ENCODE measurements around the gene TMCO6. TPM values are rescaled to one million over a fixed set of nuclear protein-coding genes. Genes with fewer than 3 reads are reported as not detected.

Gene TMCO6
- total RNA-seq, 1 donor from 2014 or later: 6.5 TPM

GRCh38 chr5:140674211-140674610 lies 35.0 kb downstream of the TMCO6 start:
- DNase-seq: no peak

- DNase-seq: no peak
Observed at GRCh38 chr5:140674629-140675028, 35.4 kb downstream of the TMCO6 start.

DNA sequence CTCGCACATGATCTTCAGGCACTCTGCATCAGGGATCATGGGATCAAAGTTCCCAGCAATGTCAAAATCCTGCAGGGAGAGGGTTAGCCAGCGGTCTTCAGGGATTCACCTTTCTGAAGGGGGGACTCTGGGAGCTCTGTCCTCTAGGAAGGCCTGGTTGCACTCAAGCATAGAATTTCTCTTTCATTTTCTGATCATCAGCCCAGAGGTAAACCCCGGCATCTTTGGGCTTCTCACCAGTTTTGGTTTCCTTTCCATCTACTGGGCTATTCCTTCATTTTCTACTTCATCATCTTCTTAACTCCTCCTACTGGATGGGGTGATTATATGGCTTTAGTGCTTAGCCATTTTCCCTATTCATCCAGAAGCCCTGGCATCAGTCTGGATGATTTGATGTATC lies 38.7 kb downstream of the TMCO6 start:
- DNase-seq: no peak

- no peak for DNase-seq
Observed at GRCh38 chr5:140678993-140679392, 39.7 kb downstream of the TMCO6 start.

DNA sequence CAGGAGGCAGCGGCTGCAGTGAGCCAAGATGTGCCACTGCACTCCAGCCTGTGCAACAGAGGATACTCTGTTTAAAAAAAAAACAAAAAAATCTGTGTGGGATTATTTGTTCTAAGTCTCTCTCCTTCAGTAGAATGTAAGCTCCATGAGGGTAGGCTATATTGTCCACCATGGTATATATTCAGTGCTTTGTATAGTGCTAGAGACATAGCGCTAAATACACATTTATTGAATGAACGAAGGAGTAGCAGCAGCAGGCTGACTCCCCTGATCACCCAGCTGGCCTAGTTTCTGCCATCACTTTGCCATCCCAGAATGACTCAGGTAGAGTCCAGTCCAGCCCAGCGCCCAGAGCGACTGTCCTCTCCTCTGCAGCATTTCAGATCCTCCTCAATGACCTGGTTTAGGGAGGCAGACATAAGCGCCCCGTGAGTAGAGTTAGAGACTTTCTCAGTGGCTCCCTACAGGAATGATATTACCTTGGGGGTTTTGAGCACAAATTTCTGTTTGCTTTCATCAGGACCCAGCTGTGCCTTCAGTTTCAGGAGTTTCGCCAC lies 51.2 kb downstream of the TMCO6 start:
- DNase-seq: no peak

- peak; percentile 84 for DNase-seq
Observed at GRCh38 chr5:140690941-140691924, 52.0 kb downstream of the TMCO6 start, which contains the start of the genes HARS1 and HARS2. TSS of gene HARS1 (minus strand) at chr5:140691370. CDS start at chr5:140691304, 66 bp downstream. TSS of gene HARS2 (plus strand) at chr5:140691455. CDS start at chr5:140691649, 194 bp downstream.

DNA sequence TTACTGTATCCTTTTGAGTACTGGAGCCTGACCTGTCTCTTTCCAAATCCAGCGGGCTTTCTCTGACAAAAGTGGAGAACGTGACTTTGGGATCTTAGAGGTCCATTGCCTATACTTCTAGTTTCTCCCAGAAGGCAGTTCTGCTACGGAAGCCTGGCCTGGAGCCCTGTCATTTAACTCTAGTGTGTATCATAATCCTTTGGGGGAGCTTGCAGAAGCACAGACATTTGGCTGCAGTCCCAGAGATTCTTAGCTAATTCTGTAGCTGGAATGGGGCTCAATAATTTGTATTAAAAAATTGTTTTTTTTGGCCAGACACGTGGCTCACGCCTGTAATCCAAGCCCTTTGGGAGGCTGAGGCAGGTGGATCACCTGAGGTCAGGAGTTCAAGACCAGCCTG lies 55.0 kb downstream of the TMCO6 start:
- peak; percentile 4 for DNase-seq

Other genes with a start within 250 kb of the TMCO6 start
- gene ANKHD1, start 237.6 kb upstream of the TMCO6 start, total RNA-seq: 132 TPM
- 1.3 TPM for gene EIF4EBP3, start 91.8 kb upstream of the TMCO6 start, total RNA-seq
- 14.5 TPM for gene SRA1, start 82.0 kb upstream of the TMCO6 start, total RNA-seq
- gene APBB3, start 74.9 kb upstream of the TMCO6 start, total RNA-seq: 14.8 TPM
- 9.5 TPM for gene SLC35A4, start 74.6 kb upstream of the TMCO6 start, total RNA-seq
- 52.3 TPM for gene CD14, start 6.3 kb upstream of the TMCO6 start, total RNA-seq
- 33.9 TPM for gene NDUFA2, start 8.2 kb downstream of the TMCO6 start, total RNA-seq
- 51.3 TPM for gene IK, start 8.4 kb downstream of the TMCO6 start, total RNA-seq
- gene WDR55, start 25.5 kb downstream of the TMCO6 start, total RNA-seq: 11.8 TPM
- gene DND1, start 34.1 kb downstream of the TMCO6 start, total RNA-seq: 0.30 TPM
- 36.9 TPM for gene HARS1, start 51.9 kb downstream of the TMCO6 start, total RNA-seq
- 19.6 TPM for gene HARS2, start 52.0 kb downstream of the TMCO6 start, total RNA-seq
- 31.4 TPM for gene ZMAT2, start 61.0 kb downstream of the TMCO6 start, total RNA-seq
- not detected for gene PCDHA1, start 146.7 kb downstream of the TMCO6 start, total RNA-seq
- gene PCDHA2, start 155.4 kb downstream of the TMCO6 start, total RNA-seq: 0.20 TPM
- gene PCDHA3, start 161.6 kb downstream of the TMCO6 start, total RNA-seq: 0.20 TPM
- 0.30 TPM for gene PCDHA4, start 167.6 kb downstream of the TMCO6 start, total RNA-seq
- 0.20 TPM for gene PCDHA5, start 182.2 kb downstream of the TMCO6 start, total RNA-seq
- gene PCDHA6, start 188.5 kb downstream of the TMCO6 start, total RNA-seq: 0.30 TPM
- 0.30 TPM for gene PCDHA7, start 194.8 kb downstream of the TMCO6 start, total RNA-seq
- 0.10 TPM for gene PCDHA8, start 201.7 kb downstream of the TMCO6 start, total RNA-seq
- 0.30 TPM for gene PCDHA9, start 208.9 kb downstream of the TMCO6 start, total RNA-seq
- 0.20 TPM for gene PCDHA10, start 216.4 kb downstream of the TMCO6 start, total RNA-seq
- 0.39 TPM for gene PCDHA11, start 229.5 kb downstream of the TMCO6 start, total RNA-seq
- 0.20 TPM for gene PCDHA12, start 235.9 kb downstream of the TMCO6 start, total RNA-seq
- 0.79 TPM for gene PCDHA13, start 242.7 kb downstream of the TMCO6 start, total RNA-seq

Measured in skin of body (tissue), 2 donors.